K562 (cell line): ENCODE results near the gene PLA2G2C. TPM values are rescaled to one million over a fixed set of nuclear protein-coding genes. Genes with fewer than 3 reads are reported as not detected.

ENCODE experiments used
- BRD4 ChIP-seq: fragments of 200-600 bp; sonication (generic); IDR thresholded peaks from 2 replicates; pipeline ENCODE4 v1.6.1; 2017; ENCODE audit warnings: inconsistent platforms
- C11orf30 ChIP-seq: fragments of 450-650 bp; IDR thresholded peaks from 2 replicates; pipeline ENCODE4 v1.6.1; 2016; ENCODE audit warnings: low read depth, mild to moderate bottlenecking
- DDX20 ChIP-seq: fragments of 450-650 bp; IDR thresholded peaks from 2 replicates; pipeline ENCODE4 v1.6.1; 2016; ENCODE audit warnings: missing genetic modification characterization, low read depth, mild to moderate bottlenecking, missing compliant biosample characterization, moderate library complexity
- ETS1 ChIP-seq: conservative IDR thresholded peaks from 2 replicates; pipeline ENCODE4 v1.6.1; 2011; ENCODE audit warnings: low read depth, mild to moderate bottlenecking, low read length; ENCODE audit not compliant: control insufficient read depth
- GABPB1 ChIP-seq: sonication (generic); formaldehyde crosslinking; IDR thresholded peaks from 2 replicates; pipeline ENCODE4 v1.8.0; 2022; ENCODE audit warnings: mild to moderate bottlenecking, missing genetic modification reagents
- GTF2A2 ChIP-seq: IDR thresholded peaks from 2 replicates; pipeline ENCODE4 v1.6.1; 2016; ENCODE audit warnings: mild to moderate bottlenecking, missing genetic modification characterization, missing compliant biosample characterization
- GTF2F1 ChIP-seq: IDR thresholded peaks from 2 replicates; pipeline ENCODE4 v1.6.1; 2011; ENCODE audit warnings: low read depth, low read length, improper control_type of control experiment
- HEY1 ChIP-seq: fragments of 250-450 bp; sonication (Bioruptor Pico); IDR thresholded peaks from 2 replicates; pipeline ENCODE4 v1.5.0; 2020; ENCODE audit warnings: mild to moderate bottlenecking, moderate library complexity, borderline replicate concordance
- HNRNPLL ChIP-seq: fragments of 200-400 bp; formaldehyde crosslinking; IDR thresholded peaks from 2 replicates; pipeline ENCODE4 v1.6.1; 2017; ENCODE audit warnings: low read length, low read depth, mild to moderate bottlenecking; ENCODE audit not compliant: poor library complexity, severe bottlenecking
- JUNB ChIP-seq: fragments of 450-650 bp; formaldehyde crosslinking; conservative IDR thresholded peaks from 2 replicates; pipeline ENCODE4 v1.4.0; 2020; ENCODE audit warnings: mild to moderate bottlenecking
- KDM1A ChIP-seq, 2 experiments: fragments of 450-650 bp; IDR thresholded peaks; 2 replicates each; pipeline ENCODE4 v1.6.1; 2016; ENCODE audit warnings: mild to moderate bottlenecking in 2 of 2
- KHSRP ChIP-seq: fragments of 450-650 bp; IDR thresholded peaks from 2 replicates; pipeline ENCODE4 v1.6.1; 2017
- MTF1 ChIP-seq: fragments of 250-450 bp; sonication (Bioruptor Pico); IDR thresholded peaks from 2 replicates; pipeline ENCODE4 v1.9.0; 2021; ENCODE audit warnings: moderate library complexity, mild to moderate bottlenecking, inconsistent platforms, borderline replicate concordance
- NCOR1 ChIP-seq: fragments of 450-650 bp; IDR thresholded peaks from 2 replicates; pipeline ENCODE4 v1.6.1; 2016; ENCODE audit warnings: mild to moderate bottlenecking, moderate library complexity
- NKRF ChIP-seq: fragments of 450-650 bp; IDR thresholded peaks from 2 replicates; pipeline ENCODE4 v1.6.1; 2016; ENCODE audit warnings: borderline replicate concordance
- NR2C1 ChIP-seq, 2 experiments: fragments of 450-650 bp; IDR thresholded peaks; 2 replicates each; pipeline ENCODE4 v1.6.1; 2017; ENCODE audit warnings: mild to moderate bottlenecking in 2 of 2, antibody characterized with exemption in 1 of 2, inconsistent platforms in 1 of 2, missing compliant biosample characterization in 1 of 2, missing genetic modification characterization in 1 of 2
- RBM39 ChIP-seq: fragments of 200-400 bp; formaldehyde crosslinking; optimal IDR thresholded peaks from 2 replicates; pipeline ENCODE3; 2018; ENCODE audit warnings: low read depth, low read length
- TAF7 ChIP-seq: fragments of 450-650 bp; IDR thresholded peaks from 2 replicates; pipeline ENCODE4 v1.6.1; 2016; ENCODE audit warnings: missing genetic modification characterization, missing compliant biosample characterization
- TCF15 ChIP-seq: fragments of 250-450 bp; sonication (Bioruptor Pico); IDR thresholded peaks from 2 replicates; pipeline ENCODE4 v1.8.0; 2022; ENCODE audit warnings: moderate library complexity, mild to moderate bottlenecking, inconsistent platforms
- U2AF1 ChIP-seq: fragments of 200-400 bp; formaldehyde crosslinking; optimal IDR thresholded peaks from 2 replicates; pipeline ENCODE3; 2017; ENCODE audit warnings: mild to moderate bottlenecking, low read depth, low read length, moderate library complexity
- ZNF12 ChIP-seq: sonication (generic); formaldehyde crosslinking; IDR thresholded peaks from 2 replicates; pipeline ENCODE4 v1.4.0; 2020; ENCODE audit warnings: mild to moderate bottlenecking, missing genetic modification reagents
- ZNF766 ChIP-seq: fragments of 200-800 bp; sonication (Bioruptor generic); conservative IDR thresholded peaks from 2 replicates; pipeline ENCODE4 v1.6.1; 2016; ENCODE audit warnings: missing genetic modification characterization, missing compliant biosample characterization
- ZSCAN29 ChIP-seq: fragments of 450-650 bp; IDR thresholded peaks from 2 replicates; pipeline ENCODE4 v1.6.1; 2017
- polyA plus RNA-seq, 8 experiments: library from polyadenylated mRNA; depleted of rRNA in 4 of 8; stranded (reverse) in 5 of 8; unstranded in 3 of 8; fragments of >200 nt; fragmentation: Nextera tagmentation in 2 of 8; fragmentation: Illumina TruSeq in 1 of 8; extraction: Ambion mirVana in 2 of 8; extraction: Trizol in 1 of 8; gene quantifications; 2 replicates each; pipeline versions ENCODE4 v1.2.1 to v1.2.3, GENCODE V29; 2011 to 2014; ENCODE audit warnings: inconsistent platforms in 1 of 8, missing spikeins in 1 of 8
- total RNA-seq, 7 experiments: library from RNA; depleted of rRNA in 6 of 7; stranded (reverse); fragments of >200 nt in 6 of 7; fragmentation: Illumina TruSeq in 2 of 7; extraction: Trizol in 2 of 7; gene quantifications; 2 replicates each; pipeline versions ENCODE4 v1.2.1 to v1.2.3, GENCODE V29; 2011 to 2021; ENCODE audit warnings: low replicate concordance in 1 of 7
- TF ChIP-seq, protein P1 (sequence below), 2 experiments: fragments of 450-650 bp in 1 of 2; IDR thresholded peaks; 2 replicates each; pipeline ENCODE4 v1.6.1; 2011 to 2017; ENCODE audit warnings: low read depth in 2 of 2, antibody characterized with exemption in 1 of 2, borderline replicate concordance in 1 of 2, low read length in 1 of 2, mild to moderate bottlenecking in 1 of 2, mixed read lengths in 1 of 2; ENCODE audit not compliant: control insufficient read depth in 1 of 2

Gene PLA2G2C
- total and polyA plus RNA-seq, 9 of the 15 experiments (the other 6 are each of a cell fraction or from before 2014, with no cell fraction given), result 0.14 to 0.49 (median 0.21) TPM

- TF ChIP-seq, protein P1, sequence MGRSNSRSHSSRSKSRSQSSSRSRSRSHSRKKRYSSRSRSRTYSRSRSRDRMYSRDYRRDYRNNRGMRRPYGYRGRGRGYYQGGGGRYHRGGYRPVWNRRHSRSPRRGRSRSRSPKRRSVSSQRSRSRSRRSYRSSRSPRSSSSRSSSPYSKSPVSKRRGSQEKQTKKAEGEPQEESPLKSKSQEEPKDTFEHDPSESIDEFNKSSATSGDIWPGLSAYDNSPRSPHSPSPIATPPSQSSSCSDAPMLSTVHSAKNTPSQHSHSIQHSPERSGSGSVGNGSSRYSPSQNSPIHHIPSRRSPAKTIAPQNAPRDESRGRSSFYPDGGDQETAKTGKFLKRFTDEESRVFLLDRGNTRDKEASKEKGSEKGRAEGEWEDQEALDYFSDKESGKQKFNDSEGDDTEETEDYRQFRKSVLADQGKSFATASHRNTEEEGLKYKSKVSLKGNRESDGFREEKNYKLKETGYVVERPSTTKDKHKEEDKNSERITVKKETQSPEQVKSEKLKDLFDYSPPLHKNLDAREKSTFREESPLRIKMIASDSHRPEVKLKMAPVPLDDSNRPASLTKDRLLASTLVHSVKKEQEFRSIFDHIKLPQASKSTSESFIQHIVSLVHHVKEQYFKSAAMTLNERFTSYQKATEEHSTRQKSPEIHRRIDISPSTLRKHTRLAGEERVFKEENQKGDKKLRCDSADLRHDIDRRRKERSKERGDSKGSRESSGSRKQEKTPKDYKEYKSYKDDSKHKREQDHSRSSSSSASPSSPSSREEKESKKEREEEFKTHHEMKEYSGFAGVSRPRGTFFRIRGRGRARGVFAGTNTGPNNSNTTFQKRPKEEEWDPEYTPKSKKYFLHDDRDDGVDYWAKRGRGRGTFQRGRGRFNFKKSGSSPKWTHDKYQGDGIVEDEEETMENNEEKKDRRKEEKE (IDR thresholded peaks at IDR 0.05; ENCODE audit: borderline replicate concordance in 1 of 2, control insufficient read depth in 1 of 2, low read depth in 2 of 2, low read length in 1 of 2), result no peak
- TF ChIP-seq HEY1 (peak; percentile 75; the same call in 1 of the 2 replicates), NKRF (no peak), HNRNPLL (no peak), ZNF766 (CRISPR knock-in tag) (peak; percentile 90), C11orf30 (no peak), ZNF12 (no peak), DDX20 (tag) (no peak), GTF2A2 (tag) (no peak), TAF7 (tag) (no peak), TCF15 (CRISPR knock-in tag) (no peak), ETS1 (no peak), ZSCAN29 (no peak), NR2C1 (IDR thresholded peaks at IDR 0.05) (no peak), NR2C1 (tag; IDR thresholded peaks at IDR 0.05) (peak; percentile 39; the same call in 1 of the 2 replicates), MTF1 (CRISPR knock-in tag) (no peak), GTF2F1 (no peak), GABPB1 (CRISPR knock-in tag) (no peak), U2AF1 (no peak), BRD4 (no peak), RBM39 (no peak), KHSRP (no peak), JUNB (CRISPR knock-in tag) (no peak), NCOR1 (peak; percentile 96), KDM1A (IDR thresholded peaks at IDR 0.05) (peak; percentile 84 to 87)
Observed at GRCh38 chr1:20198918-20199317, 12.6 kb upstream of the PLA2G2C start (continued).
